ENCODE results near the gene ZNF264.

- TF ChIP-seq CTCF (IDR thresholded peaks at IDR 0.05): no peak
- TF ChIP-seq POLR2A (IDR thresholded peaks at IDR 0.05): no peak
These were observed 70.7 kb downstream of the ZNF264 start for GRCh38 chr19:57262044-57262443.

Measured in lower leg skin (tissue), 3 donors.